NCI-H446 treated with DMSO at 0.1 percent for 48 hours (cell line): ENCODE measurements around the gene IFI6.
A peak's percentile ranks its signal among the peaks of the same experiment; 100 is the strongest.
"Not testable (repeated sequence)": the region's sequence is repeated elsewhere in the genome, so short reads cannot be mapped to it uniquely, and the experiment has no call there.

ENCODE experiments used
- DNase-seq: peaks from one replicate; lab custom pipeline; 2025; lab: John Stamatoyannopoulos, UW

The IFI6 gene

GRCh38 chr1:27671964-27672749, at the start of gene IFI6:
Gene IFI6, minus strand, starts transcription at chr1:27672192. Its CDS starts 2,878 bp downstream, at chr1:27669314.
- DNase-seq, result peak; percentile 86

GRCh38 chr1:27719286-27720251, 47.6 kb upstream of the IFI6 start:
- no peak for DNase-seq

GRCh38 chr1:27716262-27716895, 44.4 kb upstream of the IFI6 start:
- no peak for DNase-seq

- DNase-seq, result no peak
Observed at GRCh38 chr1:27713869-27714513, 42.0 kb upstream of the IFI6 start.

- no peak for DNase-seq
Observed at GRCh38 chr1:27713139-27713725, 41.2 kb upstream of the IFI6 start.

GRCh38 chr1:27710574-27710973, 38.6 kb upstream of the IFI6 start:
- DNase-seq, result no peak

GRCh38 chr1:27705545-27705944, 33.6 kb upstream of the IFI6 start:
- DNase-seq, result no peak

- no peak for DNase-seq
Observed at GRCh38 chr1:27704958-27705357, 33.0 kb upstream of the IFI6 start.

GRCh38 chr1:27696835-27697234, 24.8 kb upstream of the IFI6 start:
- DNase-seq, result not testable (repeated sequence)

- DNase-seq, result no peak
Observed at GRCh38 chr1:27690183-27690582, 18.2 kb upstream of the IFI6 start.

GRCh38 chr1:27689423-27690173, 17.6 kb upstream of the IFI6 start:
- no peak for DNase-seq

- no peak for DNase-seq
Observed at GRCh38 chr1:27687906-27688305, 15.9 kb upstream of the IFI6 start.

- DNase-seq, result no peak
Observed at GRCh38 chr1:27686223-27686990, 14.4 kb upstream of the IFI6 start.

- DNase-seq, result no peak
Observed at GRCh38 chr1:27684176-27684575, 12.2 kb upstream of the IFI6 start.

GRCh38 chr1:27682351-27682944, 10.5 kb upstream of the IFI6 start:
- DNase-seq, result no peak

GRCh38 chr1:27681580-27681979, 9.6 kb upstream of the IFI6 start:
- not testable (repeated sequence) for DNase-seq

GRCh38 chr1:27680225-27680791, 8.3 kb upstream of the IFI6 start:
- DNase-seq, result not testable (repeated sequence)

GRCh38 chr1:27678747-27679146, 6.8 kb upstream of the IFI6 start:
- no peak for DNase-seq

- DNase-seq, result no peak
Observed at GRCh38 chr1:27676410-27676809, 4.4 kb upstream of the IFI6 start.
